PC-3 (cell line): ENCODE measurements around the gene NCMAP. TPM values are rescaled to one million over a fixed set of nuclear protein-coding genes. Genes with fewer than 3 reads are reported as not detected.

Experiments used
- ATAC-seq: fragments of 200-7000 bp; cut with Tn5 transposase; 2 replicates; pipeline ENCODE4 v1.9.1; 2020; ENCODE audit warnings: mild to moderate bottlenecking, moderate library complexity
- BruUV-seq: library from RNA; stranded (reverse); fragments of 400-500 nt; replicated peaks from 2 replicates; lab custom pipeline; 2021; lab: Mats Ljungman, UMichigan
- CTCF ChIA-PET: fragments of 300-600 bp; sonication (Branson Sonifier 250); formaldehyde crosslinking; loops from one replicate; lab custom pipeline; 2022; ENCODE audit warnings: antibody characterized with exemption; lab: Charles Lee
- POLR2A ChIA-PET: fragments of 300-600 bp; sonication (Branson Sonifier 250); formaldehyde crosslinking; loops from one replicate; lab custom pipeline; 2022; ENCODE audit warnings: antibody characterized with exemption; ENCODE audit not compliant: unreplicated experiment; lab: Charles Lee
- DNase-seq: peaks from one replicate; pipeline ENCODE4 v3.0.0-alpha.2; 2015
- H2AFZ ChIP-seq: fragments of 300-600 bp; sonication (generic); 2 replicates; pipeline ENCODE4 v1.6.0; 2016; ENCODE audit warnings: antibody characterized with exemption, low read length
- H3F3A ChIP-seq: fragments of 300-600 bp; sonication (generic); one replicate; pipeline ENCODE4 v1.6.0; 2017; ENCODE audit warnings: antibody characterized with exemption, low read length, control low read depth, mild to moderate bottlenecking; ENCODE audit not compliant: unreplicated experiment
- H3K27ac ChIP-seq: fragments of 300-600 bp; sonication (generic); 2 replicates; pipeline ENCODE4 v1.5.1; 2016; ENCODE audit warnings: mild to moderate bottlenecking, low read length
- H3K27me3 ChIP-seq: fragments of 300-600 bp; sonication (generic); 2 replicates; pipeline ENCODE4 v1.6.1; 2016; ENCODE audit warnings: low read length, mixed read lengths
- H3K36me3 ChIP-seq: fragments of 300-600 bp; sonication (generic); 2 replicates; pipeline ENCODE4 v1.6.1; 2016; ENCODE audit warnings: low read depth, mixed run types, low read length, mixed read lengths
- H3K4me1 ChIP-seq: fragments of 300-600 bp; sonication (generic); 2 replicates; pipeline ENCODE4 v1.5.1; 2016; ENCODE audit warnings: low read length; ENCODE audit not compliant: insufficient read depth
- H3K4me2 ChIP-seq: fragments of 300-600 bp; sonication (generic); 2 replicates; pipeline ENCODE4 v1.6.0; 2016; ENCODE audit warnings: low read length
- H3K4me3 ChIP-seq: fragments of 300-600 bp; sonication (generic); 2 replicates; pipeline ENCODE4 v1.5.1; 2016; ENCODE audit warnings: mild to moderate bottlenecking, low read length, mixed read lengths
- H3K79me2 ChIP-seq: fragments of 300-600 bp; sonication (generic); 2 replicates; pipeline ENCODE4 v1.6.1; 2017; ENCODE audit warnings: low read length, mixed read lengths
- H3K9ac ChIP-seq: fragments of 300-600 bp; sonication (generic); 2 replicates; pipeline ENCODE4 v1.6.0; 2016; ENCODE audit warnings: mild to moderate bottlenecking, low read length
- H3K9me2 ChIP-seq: fragments of 300-600 bp; sonication (generic); replicated peaks from 2 replicates; pipeline ENCODE4 v1.6.1; 2016; ENCODE audit warnings: mixed run types, low read length, mixed read lengths
- H3K9me3 ChIP-seq: fragments of 300-600 bp; sonication (generic); 2 replicates; pipeline ENCODE4 v1.6.1; 2016; ENCODE audit warnings: low read length, mixed read lengths
- H4K20me1 ChIP-seq: fragments of 300-600 bp; sonication (generic); 2 replicates; pipeline ENCODE4 v1.6.1; 2016; ENCODE audit warnings: low read length, mixed read lengths
- CTCF ChIP-seq: fragments of 300-600 bp; sonication (generic); conservative IDR thresholded peaks from 2 replicates; pipeline ENCODE4 v1.5.1; 2017; ENCODE audit warnings: antibody characterized with exemption, low read depth, mild to moderate bottlenecking, low read length
- EZH2 ChIP-seq: fragments of 300-600 bp; sonication (generic); IDR thresholded peaks from one replicate; pipeline ENCODE4 v1.6.1; 2017; ENCODE audit warnings: antibody characterized with exemption, mild to moderate bottlenecking, low read length; ENCODE audit not compliant: unreplicated experiment
- EZH2phosphoT487 ChIP-seq: fragments of 300-600 bp; sonication (generic); IDR thresholded peaks from 2 replicates; pipeline ENCODE4 v1.6.1; 2018; ENCODE audit warnings: mild to moderate bottlenecking, antibody characterized with exemption, low read length, borderline replicate concordance
- intact Hi-C: fragments of 100-400 bp; cut with micrococcal nuclease; formaldehyde crosslinking; loops from 2 replicates; pipeline ENCODE4 v1.9.0; 2023
- total RNA-seq: library from RNA; depleted of rRNA; stranded (reverse); fragments of >200 nt; gene quantifications from 2 replicates; pipeline ENCODE4 v1.2.3, GENCODE V29; 2014

The NCMAP gene
- total RNA-seq, 1 experiment from 2014 or later = 1.8 TPM

GRCh38 chr1:24596401-24596880, 40.6 kb downstream of the NCMAP start:
- ChIA-PET POLR2A (no interaction called here), CTCF (no interaction called here)
- H3K9ac ChIP-seq = no peak overlapping the region
- no peak overlapping the region for H3K4me3 ChIP-seq
- H3K9me2 ChIP-seq = no peaks in the 10 kb centered on the region
- H4K20me1 ChIP-seq = no peaks in the 10 kb centered on the region
- peaks cover 6% of the 10 kb centered on the region for H3F3A ChIP-seq
- DNase-seq (no peak), ATAC-seq (no peak)
- peaks cover 26% of the 10 kb centered on the region for H3K4me1 ChIP-seq
- BruUV-seq = no TSS peak
- H2AFZ ChIP-seq = no peak overlapping the region
- H3K9me3 ChIP-seq = no peaks in the 10 kb centered on the region
- no peaks in the 10 kb centered on the region for H3K36me3 ChIP-seq
- H3K4me2 ChIP-seq = no peak overlapping the region
- no peaks in the 10 kb centered on the region for H3K79me2 ChIP-seq
- intact Hi-C loops = no loop called here
- H3K27me3 ChIP-seq = no peaks in the 10 kb centered on the region
- no peak overlapping the region for H3K27ac ChIP-seq
- no peak for TF ChIP-seq CTCF
- TF ChIP-seq EZH2 = no peak
- TF ChIP-seq EZH2phosphoT487 = no peak

- Histone ChIP-seq H3K9me2 (no peaks in the 10 kb centered on the region), H3K9me3 (no peaks in the 10 kb centered on the region), H3K4me2 (no peak overlapping the region), H3K79me2 (no peaks in the 10 kb centered on the region), H3K36me3 (no peaks in the 10 kb centered on the region), H3K9ac (no peak overlapping the region), H4K20me1 (no peaks in the 10 kb centered on the region), H3K4me3 (no peak overlapping the region), H3K4me1 (peaks cover 22% of the 10 kb centered on the region), H2AFZ (no peak overlapping the region), H3K27ac (no peak overlapping the region), H3K27me3 (no peaks in the 10 kb centered on the region), H3F3A (peaks cover 6% of the 10 kb centered on the region)
- CTCF ChIA-PET = interaction anchor here (0.7 kb wide), 1 partner anchor 27 kb away, joined by 4 read pairs; no protein-coding TSS in a partner anchor
- no peak for ATAC-seq
- BruUV-seq = no TSS peak
- TF ChIP-seq EZH2 = no peak
- no peak for TF ChIP-seq EZH2phosphoT487
- TF ChIP-seq CTCF = no peak
- intact Hi-C loops = no loop called here
- POLR2A ChIA-PET = no interaction called here
- DNase-seq = no peak
Measured at GRCh38 chr1:24599265-24599664, 43.4 kb downstream of the NCMAP start.

- no peaks in the 10 kb centered on the region for H3K27me3 ChIP-seq
- BruUV-seq = no TSS peak
- no peak overlapping the region for H2AFZ ChIP-seq
- no peaks in the 10 kb centered on the region for H3K9me3 ChIP-seq
- H3K79me2 ChIP-seq = no peaks in the 10 kb centered on the region
- intact Hi-C loops = no loop called here
- ATAC-seq (no peak), DNase-seq (no peak)
- no peaks in the 10 kb centered on the region for H3K9me2 ChIP-seq
- no peaks in the 10 kb centered on the region for H3K36me3 ChIP-seq
- H3K4me3 ChIP-seq = no peak overlapping the region
- no peak overlapping the region for H3K4me2 ChIP-seq
- H4K20me1 ChIP-seq = no peaks in the 10 kb centered on the region
- ChIA-PET CTCF (no interaction called here), POLR2A (no interaction called here)
- H3K4me1 ChIP-seq = peaks cover 18% of the 10 kb centered on the region
- H3K27ac ChIP-seq = no peak overlapping the region
- H3F3A ChIP-seq = peaks cover 6% of the 10 kb centered on the region
- no peak for TF ChIP-seq EZH2phosphoT487
- TF ChIP-seq CTCF = no peak
- H3K9ac ChIP-seq = no peak overlapping the region
Measured at GRCh38 chr1:24600551-24600950, 44.7 kb downstream of the NCMAP start.
